Measurements from ENCODE around the gene ZNF608. TPM values are rescaled to one million over a fixed set of nuclear protein-coding genes. Genes with fewer than 3 reads are reported as not detected.

Gene ZNF608
- total RNA-seq, 3 donors from 2014 or later (not counting 1 experiment from before 2014, with no cell fraction given), result 0.39 to 6.6 TPM; not detected in 1

- peaks cover 9% of the 10 kb centered on the region for H3K27me3 ChIP-seq (ENCODE audit: control insufficient read depth, insufficient read depth, low read length)
- 96% methylated on average over 5 of the region's 8 CpGs for WGBS (ENCODE audit: insufficient coverage)
- H3K36me3 ChIP-seq (ENCODE audit: control insufficient read depth, insufficient read depth, low read length), result no peaks in the 10 kb centered on the region
- peaks cover 17% of the 10 kb centered on the region in 2 donors for H3K4me1 Mint-ChIP-seq
- H3K27ac ChIP-seq (ENCODE audit: low read length), result no peak overlapping the region
- H3K4me3 Mint-ChIP-seq, result no peak overlapping the region
- no peak for ATAC-seq
- no peaks in the 10 kb centered on the region for H3K9me3 Mint-ChIP-seq
- TF ChIP-seq CTCF (IDR thresholded peaks at IDR 0.05), result no peak
- no peak overlapping the region for H3K4me3 ChIP-seq (ENCODE audit: low read length)
- no peak for DNase-seq
- H3K9me3 ChIP-seq (ENCODE audit: control insufficient read depth, insufficient read depth, low read length), result no peaks in the 10 kb centered on the region
- H3K27me3 Mint-ChIP-seq (ENCODE audit: low read depth in 2 of 2), result peaks cover 43 to 82% of the 10 kb centered on the region in 2 donors
- intact Hi-C loops (cut with micrococcal nuclease), result no loop called here
- peaks cover 11% of the 10 kb centered on the region for H3K36me3 Mint-ChIP-seq
- no peak overlapping the region for H3K27ac Mint-ChIP-seq
- no peaks in the 10 kb centered on the region for H3K4me1 ChIP-seq (ENCODE audit: control insufficient read depth, insufficient read depth, low read length)
These were observed 11.8 kb downstream of the ZNF608 start for GRCh38 chr5:124734574-124735168.

GRCh38 chr5:124733329-124733650 lies 13.1 kb downstream of the ZNF608 start:
- H3K9me3 ChIP-seq (ENCODE audit: control insufficient read depth, insufficient read depth, low read length), result no peaks in the 10 kb centered on the region
- 100% methylated on average over 1 of the region's 1 CpG for WGBS (ENCODE audit: insufficient coverage)
- Mint-ChIP-seq H3K9me3 (no peaks in the 10 kb centered on the region), H3K27ac (no peak overlapping the region), H3K27me3 (ENCODE audit: low read depth in 2 of 2) (peaks cover 37 to 76% of the 10 kb centered on the region in 2 donors), H3K36me3 (peaks cover 11% of the 10 kb centered on the region), H3K4me1 (peaks cover 13 to 14% of the 10 kb centered on the region in 2 donors), H3K4me3 (no peak overlapping the region)
- intact Hi-C loops (cut with micrococcal nuclease), result no loop called here
- TF ChIP-seq CTCF (IDR thresholded peaks at IDR 0.05), result no peak
- H3K4me1 ChIP-seq (ENCODE audit: control insufficient read depth, insufficient read depth, low read length), result no peaks in the 10 kb centered on the region
- H3K4me3 ChIP-seq (ENCODE audit: low read length), result no peak overlapping the region
- ATAC-seq (no peak), DNase-seq (no peak)
- H3K36me3 ChIP-seq (ENCODE audit: control insufficient read depth, insufficient read depth, low read length), result no peaks in the 10 kb centered on the region
- no peak overlapping the region for H3K27ac ChIP-seq (ENCODE audit: low read length)
- peaks cover 9% of the 10 kb centered on the region for H3K27me3 ChIP-seq (ENCODE audit: control insufficient read depth, insufficient read depth, low read length)

- intact Hi-C loops (cut with micrococcal nuclease), result no loop called here
- Mint-ChIP-seq H3K9me3 (no peaks in the 10 kb centered on the region), H3K4me3 (no peak overlapping the region), H3K27me3 (ENCODE audit: low read depth in 2 of 2) (peaks cover 37 to 69% of the 10 kb centered on the region in 2 donors), H3K27ac (no peak overlapping the region), H3K4me1 (peaks cover 13 to 14% of the 10 kb centered on the region in 2 donors), H3K36me3 (peaks cover 11% of the 10 kb centered on the region)
- DNase-seq (no peak), ATAC-seq (no peak)
- H3K27me3 ChIP-seq (ENCODE audit: control insufficient read depth, insufficient read depth, low read length), result peaks cover 9% of the 10 kb centered on the region
- no peaks in the 10 kb centered on the region for H3K9me3 ChIP-seq (ENCODE audit: control insufficient read depth, insufficient read depth, low read length)
- no peaks in the 10 kb centered on the region for H3K36me3 ChIP-seq (ENCODE audit: control insufficient read depth, insufficient read depth, low read length)
- H3K4me3 ChIP-seq (ENCODE audit: low read length), result no peak overlapping the region
- H3K4me1 ChIP-seq (ENCODE audit: control insufficient read depth, insufficient read depth, low read length), result no peaks in the 10 kb centered on the region
- no peak overlapping the region for H3K27ac ChIP-seq (ENCODE audit: low read length)
- WGBS (ENCODE audit: insufficient coverage), result 98% methylated on average over 3 of the region's 3 CpGs
- TF ChIP-seq CTCF (IDR thresholded peaks at IDR 0.05), result no peak
These were observed 13.8 kb downstream of the ZNF608 start for GRCh38 chr5:124732428-124733328.
